IMR-90 (cell line): ENCODE measurements around the gene DGKD. TPM values are rescaled to one million over a fixed set of nuclear protein-coding genes. Genes with fewer than 3 reads are reported as not detected.
A peak's percentile ranks its signal among the peaks of the same experiment; 100 is the strongest.

Source experiments
- ATAC-seq: fragments of 200-7000 bp; cut with Tn5 transposase; 2 replicates; pipeline ENCODE4 v1.9.1; 2020; ENCODE audit warnings: low read depth, mild to moderate bottlenecking, moderate library complexity
- BruUV-seq: library from RNA; stranded (reverse); fragments of 400-500 nt; replicated peaks from 2 replicates; lab custom pipeline; 2021; lab: Mats Ljungman, UMichigan
- CTCF ChIA-PET: fragments of 300-600 bp; formaldehyde crosslinking; extraction: SDS; loops from one replicate; lab custom pipeline; 2021; ENCODE audit warnings: antibody characterized with exemption; lab: Yijun Ruan, JAX
- POLR2A ChIA-PET: fragments of 300-600 bp; sonication (Branson Sonifier 250); formaldehyde crosslinking; loops from one replicate; lab custom pipeline; 2022; ENCODE audit warnings: antibody characterized with exemption; ENCODE audit not compliant: unreplicated experiment; lab: Charles Lee
- DNase-seq: peaks from one replicate; pipeline ENCODE4 v3.0.0; 2013
- H2AFZ ChIP-seq: replicated peaks from 2 replicates; pipeline ENCODE3; 2013; ENCODE audit warnings: low read length, mild to moderate bottlenecking; ENCODE audit not compliant: poor library complexity
- H2AK5ac ChIP-seq: 2 replicates; pipeline ENCODE4 v1.6.1; 2013; ENCODE audit warnings: low read depth, low read length, inconsistent platforms
- H2AK9ac ChIP-seq: replicated peaks from 2 replicates; pipeline ENCODE3; 2013; ENCODE audit warnings: mild to moderate bottlenecking, low read depth, low read length, moderate library complexity; ENCODE audit not compliant: poor library complexity
- H2BK120ac ChIP-seq: 2 replicates; pipeline ENCODE4 v1.6.1; 2013; ENCODE audit warnings: low read depth, low read length, inconsistent platforms
- H2BK15ac ChIP-seq: 3 replicates; pipeline ENCODE4 v1.6.1; 2013; ENCODE audit warnings: low read depth, low read length, inconsistent platforms
- H2BK20ac ChIP-seq: 2 replicates; pipeline ENCODE4 v1.6.1; 2013; ENCODE audit warnings: low read depth, mild to moderate bottlenecking, inconsistent platforms, low read length, moderate library complexity
- H2BK5ac ChIP-seq: 2 replicates; pipeline ENCODE4 v1.6.1; 2013; ENCODE audit warnings: mild to moderate bottlenecking, low read depth, low read length, inconsistent platforms; ENCODE audit not compliant: poor library complexity, severe bottlenecking
- H3K14ac ChIP-seq: replicated peaks from 2 replicates; pipeline ENCODE4 v1.6.1; 2013; ENCODE audit warnings: low read depth, low read length, inconsistent platforms
- H3K18ac ChIP-seq: 2 replicates; pipeline ENCODE4 v1.6.1; 2013; ENCODE audit warnings: low read depth, low read length, control low read depth
- H3K23ac ChIP-seq: 2 replicates; pipeline ENCODE4 v1.6.1; 2013; ENCODE audit warnings: low read depth, low read length, inconsistent platforms
- H3K27ac ChIP-seq: 2 replicates; pipeline ENCODE4 v1.5.1; 2013; ENCODE audit warnings: mild to moderate bottlenecking, control low read depth, low read length; ENCODE audit not compliant: insufficient read depth
- H3K27me3 ChIP-seq: 2 replicates; pipeline ENCODE4 v1.6.1; 2013; ENCODE audit warnings: low read length; ENCODE audit not compliant: control insufficient read depth, insufficient read depth
- H3K36me3 ChIP-seq: 2 replicates; pipeline ENCODE4 v1.6.1; 2013; ENCODE audit warnings: low read length, mixed read lengths; ENCODE audit not compliant: control insufficient read depth, insufficient read depth
- H3K4ac ChIP-seq: 2 replicates; pipeline ENCODE4 v1.6.1; 2013; ENCODE audit warnings: low read depth, low read length, inconsistent platforms
- H3K4me1 ChIP-seq: 2 replicates; pipeline ENCODE4 v1.6.1; 2013; ENCODE audit warnings: low read length, mixed read lengths; ENCODE audit not compliant: control insufficient read depth, insufficient read depth
- H3K4me2 ChIP-seq: 2 replicates; pipeline ENCODE4 v1.6.1; 2013; ENCODE audit warnings: low read depth, mild to moderate bottlenecking, control low read depth, low read length, moderate library complexity
- H3K4me3 ChIP-seq: 2 replicates; pipeline ENCODE4 v1.5.1; 2013; ENCODE audit warnings: low read depth, mild to moderate bottlenecking, control low read depth, low read length, moderate library complexity; ENCODE audit not compliant: insufficient read depth
- H3K56ac ChIP-seq: 2 replicates; pipeline ENCODE4 v1.6.1; 2013; ENCODE audit warnings: low read length, inconsistent platforms; ENCODE audit not compliant: insufficient read depth; ENCODE audit errors: extremely low read depth
- H3K79me1 ChIP-seq, 2 experiments: 2 replicates each; pipeline ENCODE4 v1.6.1; 2013; ENCODE audit warnings: low read length in 2 of 2, inconsistent platforms in 1 of 2, low read depth in 1 of 2
- H3K9ac ChIP-seq: 2 replicates; pipeline ENCODE4 v1.6.1; 2013; ENCODE audit warnings: low read depth, low read length, control low read depth
- H3K9me1 ChIP-seq: 2 replicates; pipeline ENCODE4 v1.6.1; 2013; ENCODE audit warnings: low read length, inconsistent platforms; ENCODE audit not compliant: insufficient read depth
- H3K9me3 ChIP-seq: 2 replicates; pipeline ENCODE4 v1.6.1; 2013; ENCODE audit warnings: low read length; ENCODE audit not compliant: control insufficient read depth, insufficient read depth
- H4K20me1 ChIP-seq: 2 replicates; pipeline ENCODE4 v1.6.1; 2013; ENCODE audit warnings: low read length, inconsistent platforms; ENCODE audit not compliant: insufficient read depth
- H4K5ac ChIP-seq: 2 replicates; pipeline ENCODE4 v1.6.1; 2013; ENCODE audit warnings: mild to moderate bottlenecking, low read depth, low read length, control low read depth
- H4K8ac ChIP-seq, 2 experiments: 2 replicates each; pipeline ENCODE4 v1.6.1; 2013; ENCODE audit warnings: low read depth in 2 of 2, low read length in 2 of 2, control low read depth in 1 of 2, inconsistent platforms in 1 of 2
- H4K91ac ChIP-seq: 2 replicates; pipeline ENCODE4 v1.6.1; 2013; ENCODE audit warnings: low read depth, low read length, inconsistent platforms; ENCODE audit not compliant: insufficient read depth
- BHLHE40 ChIP-seq: fragments of 150-350 bp; IDR thresholded peaks from 2 replicates; pipeline ENCODE4 v1.6.1; 2016; ENCODE audit warnings: mild to moderate bottlenecking, low read depth, low read length
- CEBPB ChIP-seq: IDR thresholded peaks from 2 replicates; pipeline ENCODE4 v1.6.1; 2012; ENCODE audit warnings: low read depth, low read length, improper control_type of control experiment
- CHD1 ChIP-seq: IDR thresholded peaks from 2 replicates; pipeline ENCODE4 v1.6.1; 2012; ENCODE audit warnings: low read depth, low read length, improper control_type of control experiment
- FOS ChIP-seq: fragments of 150-350 bp; IDR thresholded peaks from 2 replicates; pipeline ENCODE4 v1.6.1; 2016; ENCODE audit warnings: low read depth, low read length
- MAZ ChIP-seq: IDR thresholded peaks from 2 replicates; pipeline ENCODE4 v1.6.1; 2012; ENCODE audit warnings: low read depth, mild to moderate bottlenecking, low read length, improper control_type of control experiment, moderate library complexity, borderline replicate concordance
- MXI1 ChIP-seq: IDR thresholded peaks from 2 replicates; pipeline ENCODE4 v1.6.1; 2012; ENCODE audit warnings: low read depth, mild to moderate bottlenecking, low read length, moderate library complexity, borderline replicate concordance
- NFE2L2 ChIP-seq: fragments of 150-350 bp; IDR thresholded peaks from 2 replicates; pipeline ENCODE4 v1.6.1; 2016; ENCODE audit warnings: low read depth, mild to moderate bottlenecking, low read length
- POLR2A ChIP-seq: IDR thresholded peaks from 2 replicates; pipeline ENCODE4 v1.6.1; 2012; ENCODE audit warnings: mild to moderate bottlenecking, low read depth, low read length
- RAD21 ChIP-seq: IDR thresholded peaks from 2 replicates; pipeline ENCODE4 v1.6.1; 2012; ENCODE audit warnings: low read length, improper control_type of control experiment
- RCOR1 ChIP-seq: IDR thresholded peaks from 2 replicates; pipeline ENCODE4 v1.6.1; 2012; ENCODE audit warnings: mild to moderate bottlenecking, low read length, improper control_type of control experiment; ENCODE audit not compliant: insufficient replicate concordance
- RFX5 ChIP-seq: IDR thresholded peaks from 2 replicates; pipeline ENCODE4 v1.8.0; 2012; ENCODE audit warnings: low read depth, mild to moderate bottlenecking, low read length, moderate library complexity
- SMC3 ChIP-seq: fragments of 150-350 bp; IDR thresholded peaks from 2 replicates; pipeline ENCODE4 v1.6.1; 2016; ENCODE audit warnings: low read depth, mild to moderate bottlenecking, antibody characterized with exemption, low read length, moderate library complexity
- WGBS, 2 experiments: methylation state at CpG; one replicate each; pipeline versions ENCODE4 v1.1.5 to v1.1.7; 2013; ENCODE audit warnings: missing lambda C conversion rate in 2 of 2; ENCODE audit not compliant: insufficient read length in 1 of 2; ENCODE audit errors: extremely low coverage in 2 of 2; 5-methylcytosine and 5-hydroxymethylcytosine counted together
- dilution Hi-C: fragments of 300-500 bp; cut with HindIII; formaldehyde crosslinking; loops from one replicate; pipeline ENCODE4 v1.14.3; 2018; ENCODE audit warnings: low sequenced_read_pairs; ENCODE audit not compliant: unreplicated experiment
- in situ Hi-C: fragments of 300-500 bp; cut with MboI; formaldehyde crosslinking; loops from 3 replicates; pipeline ENCODE4 v1.14.3; 2019; ENCODE audit warnings: low sequenced_read_pairs, inconsistent platforms, mixed read lengths
- intact Hi-C: fragments of 100-400 bp; cut with micrococcal nuclease; formaldehyde crosslinking; loops from 2 replicates; pipeline ENCODE4 v1.10.0; 2022
- polyA plus RNA-seq, 3 experiments: library from polyadenylated mRNA; depleted of rRNA; stranded (reverse); fragments of >200 nt; gene quantifications; 2 replicates each; pipeline ENCODE4 v1.2.3, GENCODE V29; 2012; ENCODE audit warnings: low replicate concordance in 1 of 3
- total RNA-seq: library from RNA; depleted of rRNA; stranded (reverse); fragments of >200 nt; gene quantifications from 2 replicates; pipeline ENCODE4 v1.2.3, GENCODE V29; 2012
- TF ChIP-seq, protein P1 (sequence below): conservative IDR thresholded peaks from 2 replicates; pipeline ENCODE4 v1.5.1; 2012; ENCODE audit warnings: mild to moderate bottlenecking, low read depth, low read length, improper control_type of control experiment
- TF ChIP-seq, protein P2 (sequence below): fragments of 150-350 bp; IDR thresholded peaks from 2 replicates; pipeline ENCODE4 v1.6.1; 2016; ENCODE audit warnings: low read depth, mild to moderate bottlenecking, low read length, moderate library complexity, borderline replicate concordance

DGKD gene
- total and polyA plus RNA-seq, 2 of the 4 experiments (the other 2 are of a cell fraction), result 6.5 to 10.1 TPM

DNA sequence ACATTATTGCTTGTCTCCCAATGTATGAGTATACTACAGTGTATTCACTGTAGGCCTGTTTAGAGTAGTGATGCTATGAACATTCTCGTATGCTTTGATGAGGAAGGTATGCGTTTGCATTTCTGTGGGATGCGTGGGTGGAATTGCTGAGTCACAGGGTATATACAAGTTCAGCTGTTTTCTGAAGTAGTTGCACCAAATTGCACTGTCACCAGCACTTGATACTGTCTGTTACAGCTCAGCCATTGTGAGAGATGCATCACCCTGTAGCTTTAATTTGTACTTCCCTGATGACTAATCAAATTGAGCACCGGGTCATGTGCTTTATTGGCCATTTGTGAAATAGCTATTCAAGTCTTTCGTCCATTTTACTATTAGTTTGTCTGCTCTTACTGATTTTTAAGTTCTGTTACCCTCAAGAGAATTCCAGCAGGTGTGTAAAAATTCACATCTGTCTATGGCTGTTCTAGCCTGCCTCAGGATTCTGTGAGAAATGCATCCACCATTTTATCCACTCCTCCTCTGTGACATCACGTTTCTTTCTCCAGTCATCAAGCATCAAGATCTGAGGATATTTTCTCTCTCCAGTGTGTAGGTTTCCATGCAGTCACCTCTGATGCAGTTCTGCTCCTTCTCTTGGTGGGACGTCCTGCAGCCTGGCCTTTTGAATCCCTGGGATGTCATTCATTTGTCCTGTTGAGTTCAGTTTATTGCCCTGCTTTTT, 72.5 kb downstream of the DGKD start:
- ATAC-seq (peak; percentile 88), DNase-seq (peak; percentile 99)
- BruUV-seq, result no TSS peak
- Histone ChIP-seq H3K27me3 (no peaks in the 10 kb centered on the region), H3K4me2 (no peak overlapping the region; the same call in 1 of the 2 replicates), H2AFZ (no peak overlapping the region), H2BK20ac (peak overlapping the region; percentile 88), H3K4ac (peak overlapping the region; percentile 85), H3K56ac (peak overlapping the region; percentile 57; the same call in 1 of the 2 replicates), H3K9me1 (peaks cover 12% of the 10 kb centered on the region), H3K9ac (no peak overlapping the region), H4K8ac (peak overlapping the region in 1 of 2 experiments; percentile 81; a peak in 1 of 4 replicates), H4K20me1 (no peaks in the 10 kb centered on the region), H3K9me3 (peaks cover 9% of the 10 kb centered on the region), H3K4me3 (no peak overlapping the region), H2BK15ac (0 out of 3 replicates have a peak overlapping the region, but pooled peaks have one; percentile 2), H3K4me1 (peaks cover 18% of the 10 kb centered on the region), H3K23ac (no peak overlapping the region), H2BK120ac (peak overlapping the region; percentile 84), H3K79me1 (peaks cover 30 to 60% of the 10 kb centered on the region in 2 experiments), H3K18ac (peak overlapping the region; percentile 55; the same call in 1 of the 2 replicates), H4K5ac (peak overlapping the region; percentile 65; the same call in 1 of the 2 replicates), H2AK5ac (peak overlapping the region; percentile 65; the same call in 1 of the 2 replicates), H2BK5ac (peak overlapping the region; percentile 91), H3K27ac (peak overlapping the region; percentile 19; the same call in 1 of the 2 replicates), H3K36me3 (0 out of 2 replicates have a peak, but pooled peaks cover 2% of the 10 kb centered on the region), H2AK9ac (peak overlapping the region; percentile 11), H4K91ac (peak overlapping the region; percentile 79), H3K14ac (peak overlapping the region; percentile 38)
- in situ Hi-C loops (no loop called here), dilution Hi-C loops (no loop called here), intact Hi-C loops (no loop called here)
- CTCF ChIA-PET, result interaction anchor here (1.4 kb wide), 1 partner anchor 13 kb away, joined by 3 read pairs; no protein-coding TSS in a partner anchor
- POLR2A ChIA-PET, result no interaction called here
- WGBS, 2 experiments, result 26% methylated on average over 4 of the region's 7 CpGs; no CpG with 5 or more reads in 1 of the 2 experiments
- TF ChIP-seq RAD21 (no peak), BHLHE40 (peak; percentile 57), POLR2A (no peak), SMC3 (no peak), RFX5 (no peak), MAZ (no peak), CEBPB (peak; percentile 59; the same call in 1 of the 2 replicates), RCOR1 (peak; percentile 86), FOS (peak; percentile 82), MXI1 (no peak), NFE2L2 (peak; percentile 99), CHD1 (no peak)
- TF ChIP-seq, protein P1, sequence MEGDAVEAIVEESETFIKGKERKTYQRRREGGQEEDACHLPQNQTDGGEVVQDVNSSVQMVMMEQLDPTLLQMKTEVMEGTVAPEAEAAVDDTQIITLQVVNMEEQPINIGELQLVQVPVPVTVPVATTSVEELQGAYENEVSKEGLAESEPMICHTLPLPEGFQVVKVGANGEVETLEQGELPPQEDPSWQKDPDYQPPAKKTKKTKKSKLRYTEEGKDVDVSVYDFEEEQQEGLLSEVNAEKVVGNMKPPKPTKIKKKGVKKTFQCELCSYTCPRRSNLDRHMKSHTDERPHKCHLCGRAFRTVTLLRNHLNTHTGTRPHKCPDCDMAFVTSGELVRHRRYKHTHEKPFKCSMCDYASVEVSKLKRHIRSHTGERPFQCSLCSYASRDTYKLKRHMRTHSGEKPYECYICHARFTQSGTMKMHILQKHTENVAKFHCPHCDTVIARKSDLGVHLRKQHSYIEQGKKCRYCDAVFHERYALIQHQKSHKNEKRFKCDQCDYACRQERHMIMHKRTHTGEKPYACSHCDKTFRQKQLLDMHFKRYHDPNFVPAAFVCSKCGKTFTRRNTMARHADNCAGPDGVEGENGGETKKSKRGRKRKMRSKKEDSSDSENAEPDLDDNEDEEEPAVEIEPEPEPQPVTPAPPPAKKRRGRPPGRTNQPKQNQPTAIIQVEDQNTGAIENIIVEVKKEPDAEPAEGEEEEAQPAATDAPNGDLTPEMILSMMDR, result no peak
- TF ChIP-seq, protein P2, sequence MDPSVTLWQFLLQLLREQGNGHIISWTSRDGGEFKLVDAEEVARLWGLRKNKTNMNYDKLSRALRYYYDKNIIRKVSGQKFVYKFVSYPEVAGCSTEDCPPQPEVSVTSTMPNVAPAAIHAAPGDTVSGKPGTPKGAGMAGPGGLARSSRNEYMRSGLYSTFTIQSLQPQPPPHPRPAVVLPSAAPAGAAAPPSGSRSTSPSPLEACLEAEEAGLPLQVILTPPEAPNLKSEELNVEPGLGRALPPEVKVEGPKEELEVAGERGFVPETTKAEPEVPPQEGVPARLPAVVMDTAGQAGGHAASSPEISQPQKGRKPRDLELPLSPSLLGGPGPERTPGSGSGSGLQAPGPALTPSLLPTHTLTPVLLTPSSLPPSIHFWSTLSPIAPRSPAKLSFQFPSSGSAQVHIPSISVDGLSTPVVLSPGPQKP, result no peak
